ENCODE results near the gene KCNJ14. TPM values are rescaled to one million over a fixed set of nuclear protein-coding genes. Genes with fewer than 3 reads are reported as not detected.

Gene KCNJ14
- total RNA-seq, 1 experiment from 2014 or later: 1.4 TPM

Other genes with a start within 250 kb of the KCNJ14 start
- gene CARD8, start 199.7 kb upstream of the KCNJ14 start, total RNA-seq (2014; rRNA removed): 6.8 and 8.7 TPM in 2 replicates
- 0.29 and 0.40 TPM in 2 replicates for gene ZNF114, start 185.5 kb upstream of the KCNJ14 start, total RNA-seq (2014; rRNA removed)
- gene EMP3, start 130.0 kb upstream of the KCNJ14 start, total RNA-seq (2014; rRNA removed): 31.9 and 38.1 TPM in 2 replicates
- 1.3 and 7.1 TPM in 2 replicates for gene TMEM143, start 91.6 kb upstream of the KCNJ14 start, total RNA-seq (2014; rRNA removed)
- not detected in 2 replicates for gene SYNGR4, start 91.2 kb upstream of the KCNJ14 start, total RNA-seq (2014; rRNA removed)
- gene KDELR1, start 64.0 kb upstream of the KCNJ14 start, total RNA-seq (2014; rRNA removed): 90.2 and 101 TPM in 2 replicates
- gene GRIN2D, start 61.9 kb upstream of the KCNJ14 start, total RNA-seq (2014; rRNA removed): 0.51 and 1.0 TPM in 2 replicates
- gene GRWD1, start 9.6 kb upstream of the KCNJ14 start, total RNA-seq (2014; rRNA removed): 33.2 and 46.7 TPM in 2 replicates
- 50.5 and 58.6 TPM in 2 replicates for gene CYTH2, start 13.8 kb downstream of the KCNJ14 start, total RNA-seq (2014; rRNA removed)
- gene LMTK3, start 56.3 kb downstream of the KCNJ14 start, total RNA-seq (2014; rRNA removed): 4.8 and 8.3 TPM in 2 replicates
- 4.8 and 6.7 TPM in 2 replicates for gene SULT2B1, start 96.6 kb downstream of the KCNJ14 start, total RNA-seq (2014; rRNA removed)
- not detected in 2 replicates for gene SPACA4, start 151.2 kb downstream of the KCNJ14 start, total RNA-seq (2014; rRNA removed)
- 4.6 and 4.7 TPM in 2 replicates for gene FAM83E, start 159.5 kb downstream of the KCNJ14 start, total RNA-seq (2014; rRNA removed)
- gene RPL18, start 163.6 kb downstream of the KCNJ14 start, total RNA-seq (2014; rRNA removed): 1,237 and 1,503 TPM in 2 replicates
- 8.5 and 8.6 TPM in 2 replicates for gene SPHK2, start 163.9 kb downstream of the KCNJ14 start, total RNA-seq (2014; rRNA removed)
- 9.0 and 12.2 TPM in 2 replicates for gene DBP, start 181.8 kb downstream of the KCNJ14 start, total RNA-seq (2014; rRNA removed)
- 0.63 and 4.1 TPM in 2 replicates for gene CA11, start 190.6 kb downstream of the KCNJ14 start, total RNA-seq (2014; rRNA removed)
- gene NTN5, start 217.4 kb downstream of the KCNJ14 start, total RNA-seq (2014; rRNA removed): 0.18 and 0.81 TPM in 2 replicates
- 0.69 TPM in 1 of 2 replicates, not detected in the other for gene FUT2, start 240.4 kb downstream of the KCNJ14 start, total RNA-seq (2014; rRNA removed)

Measured in PC-3 (cell line).